MM.1S (cell line): ENCODE measurements around the gene DCUN1D5.

Experiments
- EZH2 ChIP-seq: fragments of 300-600 bp; sonication (generic); optimal IDR thresholded peaks from 2 replicates; pipeline ENCODE3; 2017; ENCODE audit warnings: low read depth, mild to moderate bottlenecking, antibody characterized with exemption, low read length, mixed read lengths
- TF ChIP-seq, protein P1 (sequence below): fragments of 300-600 bp; sonication (generic); IDR thresholded peaks from 2 replicates; pipeline ENCODE4 v1.5.1; 2016; ENCODE audit warnings: antibody characterized with exemption, low read length, mixed read lengths

GRCh38 chr11:103016031-103016430, 75.9 kb downstream of the DCUN1D5 start:
- no peak for TF ChIP-seq EZH2
- TF ChIP-seq, protein P1, sequence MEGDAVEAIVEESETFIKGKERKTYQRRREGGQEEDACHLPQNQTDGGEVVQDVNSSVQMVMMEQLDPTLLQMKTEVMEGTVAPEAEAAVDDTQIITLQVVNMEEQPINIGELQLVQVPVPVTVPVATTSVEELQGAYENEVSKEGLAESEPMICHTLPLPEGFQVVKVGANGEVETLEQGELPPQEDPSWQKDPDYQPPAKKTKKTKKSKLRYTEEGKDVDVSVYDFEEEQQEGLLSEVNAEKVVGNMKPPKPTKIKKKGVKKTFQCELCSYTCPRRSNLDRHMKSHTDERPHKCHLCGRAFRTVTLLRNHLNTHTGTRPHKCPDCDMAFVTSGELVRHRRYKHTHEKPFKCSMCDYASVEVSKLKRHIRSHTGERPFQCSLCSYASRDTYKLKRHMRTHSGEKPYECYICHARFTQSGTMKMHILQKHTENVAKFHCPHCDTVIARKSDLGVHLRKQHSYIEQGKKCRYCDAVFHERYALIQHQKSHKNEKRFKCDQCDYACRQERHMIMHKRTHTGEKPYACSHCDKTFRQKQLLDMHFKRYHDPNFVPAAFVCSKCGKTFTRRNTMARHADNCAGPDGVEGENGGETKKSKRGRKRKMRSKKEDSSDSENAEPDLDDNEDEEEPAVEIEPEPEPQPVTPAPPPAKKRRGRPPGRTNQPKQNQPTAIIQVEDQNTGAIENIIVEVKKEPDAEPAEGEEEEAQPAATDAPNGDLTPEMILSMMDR, result no peak
